ENCODE data around the gene ARHGAP25. TPM values are rescaled to one million over a fixed set of nuclear protein-coding genes. Genes with fewer than 3 reads are reported as not detected.
"Not testable (repeated sequence)": the region's sequence is repeated elsewhere in the genome, so short reads cannot be mapped to it uniquely, and the experiment has no call there.

Gene ARHGAP25
- total and polyA plus RNA-seq, 10 of the 15 experiments (the other 5 are each of a cell fraction or from before 2014, with no cell fraction given): 0.15 to 1.0 (median 0.46) TPM

- CTCF ChIA-PET: no interaction called here
- H3K27me3 ChIP-seq (replicated peaks in 1 of 2; ENCODE audit: control insufficient read depth in 2 of 2, insufficient read depth in 2 of 2, low read length in 1 of 2): peaks cover 4 to 20% of the 10 kb centered on the region in 2 experiments; a peak in 3 of 4 replicates
- no peak overlapping the region for H3K9ac ChIP-seq (ENCODE audit: control insufficient read depth, insufficient read depth, low read length)
- in situ Hi-C loops (cut with MboI) (no loop called here), intact Hi-C loops (cut with micrococcal nuclease; ENCODE audit: unreplicated experiment) (no loop called here)
- FAIRE-seq (no peak), ATAC-seq (no peak), DNase-seq (ENCODE audit: low read depth, low spot score) (no peak)
- RAD21 ChIA-PET (ENCODE audit: unreplicated experiment): no interaction called here
- no peak overlapping the region for H3K4me3 ChIP-seq
- H3K27ac ChIP-seq (ENCODE audit: control insufficient read depth, insufficient read depth): no peak overlapping the region
- H3K4me1 ChIP-seq (ENCODE audit: control insufficient read depth, insufficient read depth, low read length): no peaks in the 10 kb centered on the region
- POLR2A ChIA-PET: no interaction called here
- H2AFZ ChIP-seq (ENCODE audit: control insufficient read depth, low read depth, low read length): no peak overlapping the region
- SMC1A ChIA-PET (ENCODE audit: uncharacterized antibody, unreplicated experiment): no interaction called here
- no peaks in the 10 kb centered on the region for H3K9me3 ChIP-seq (replicated peaks; ENCODE audit: control insufficient read depth, insufficient read depth, low read length)
- H3K79me2 ChIP-seq (ENCODE audit: control insufficient read depth, insufficient read depth, low read length): no peaks in the 10 kb centered on the region
- BruUV-seq (replicated peaks): no TSS peak
- peaks cover 9% of the 10 kb centered on the region; the same call in 1 of the 2 replicates for H4K20me1 ChIP-seq (ENCODE audit: control insufficient read depth, insufficient read depth)
- H3K36me3 ChIP-seq (ENCODE audit: control insufficient read depth in 2 of 2, insufficient read depth in 2 of 2, low read length in 1 of 2): no peaks in the 10 kb centered on the region
- WGBS (ENCODE audit: insufficient coverage, insufficient replicate concordance, low lambda C conversion rate, missing lambda C conversion rate): 77% methylated on average over 2 of the region's 2 CpGs
- TF ChIP-seq POLR2AphosphoS5 (IDR thresholded peaks at IDR 0.05; ENCODE audit: low read length): no peak
- no peak overlapping the region for H3K4me2 ChIP-seq (ENCODE audit: control insufficient read depth, insufficient read depth)
These were observed 65.9 kb downstream of the ARHGAP25 start for GRCh38 chr2:68800517-68800916.

- FAIRE-seq; in situ Hi-C loops (cut with MboI); RAD21 ChIA-PET (ENCODE audit: unreplicated experiment); H3K36me3 ChIP-seq (ENCODE audit: control insufficient read depth in 2 of 2, insufficient read depth in 2 of 2, low read length in 1 of 2); H3K9me3 ChIP-seq (replicated peaks; ENCODE audit: control insufficient read depth, insufficient read depth, low read length); H3K27ac ChIP-seq (ENCODE audit: control insufficient read depth, insufficient read depth); DNase-seq (ENCODE audit: low read depth, low spot score); ATAC-seq; H3K4me3 ChIP-seq; H3K9ac ChIP-seq (ENCODE audit: control insufficient read depth, insufficient read depth, low read length); H3K4me2 ChIP-seq (ENCODE audit: control insufficient read depth, insufficient read depth); POLR2A ChIA-PET; H3K4me1 ChIP-seq (ENCODE audit: control insufficient read depth, insufficient read depth, low read length); SMC1A ChIA-PET (ENCODE audit: uncharacterized antibody, unreplicated experiment); H2AFZ ChIP-seq (ENCODE audit: control insufficient read depth, low read depth, low read length); BruUV-seq (replicated peaks); H3K79me2 ChIP-seq (ENCODE audit: control insufficient read depth, insufficient read depth, low read length); intact Hi-C loops (cut with micrococcal nuclease; ENCODE audit: unreplicated experiment): not testable (repeated sequence)
- CTCF ChIA-PET: interaction anchor here (0.6 kb wide), 1 partner anchor 13 kb away, joined by 4 read pairs; no protein-coding TSS in a partner anchor
- WGBS (ENCODE audit: insufficient coverage, insufficient replicate concordance, low lambda C conversion rate, missing lambda C conversion rate): 77% methylated on average over 9 of the region's 9 CpGs
- Histone ChIP-seq H4K20me1 (ENCODE audit: control insufficient read depth, insufficient read depth) (peaks cover 15% of the 10 kb centered on the region; the same call in 1 of the 2 replicates), H3K27me3 (replicated peaks in 1 of 2; ENCODE audit: control insufficient read depth in 2 of 2, insufficient read depth in 2 of 2, low read length in 1 of 2) (peaks cover 1 to 13% of the 10 kb centered on the region in 2 experiments; a peak in 3 of 4 replicates)
These were observed 67.5 kb downstream of the ARHGAP25 start for GRCh38 chr2:68802161-68802560.

All from GM12878 (cell line).